Right atrium auricular region (tissue), 2 donors: Measurements from ENCODE around the gene TBC1D16. TPM values are rescaled to one million over a fixed set of nuclear protein-coding genes. Genes with fewer than 3 reads are reported as not detected.

Experiments used
- DNase-seq: peaks from one replicate; pipeline ENCODE4 v3.0.0-alpha.2; 2019; ENCODE audit warnings: low spot score
- H3K27ac ChIP-seq, 2 donors: fragments of 200-600 bp; sonication (generic); 1 replicate in 1 of 2; 2 replicates in 1 of 2; pipeline ENCODE4 v1.5.1; 2016 to 2019
- H3K27me3 ChIP-seq, 2 donors: fragments of 200-600 bp; sonication (generic); one replicate each; pipeline versions ENCODE4 v1.5.1 to v1.6.0; 2017 to 2019
- H3K36me3 ChIP-seq: fragments of 200-600 bp; sonication (generic); one replicate; pipeline ENCODE4 v1.5.1; 2016
- H3K4me1 ChIP-seq, 2 donors: fragments of 200-600 bp; sonication (generic); one replicate each; pipeline versions ENCODE4 v1.5.1 to v1.6.0; 2017 to 2019
- H3K4me3 ChIP-seq, 2 donors: fragments of 200-600 bp; sonication (generic); 1 replicate in 1 of 2; 2 replicates in 1 of 2; pipeline ENCODE4 v1.5.1; 2017 to 2019; ENCODE audit warnings: mild to moderate bottlenecking in 1 of 2, moderate library complexity in 1 of 2
- H3K9me3 ChIP-seq, 2 donors: fragments of 200-600 bp; sonication (generic); one replicate each; pipeline ENCODE4 v1.5.1; 2019
- total RNA-seq, 2 donors: library from RNA; depleted of rRNA; stranded (reverse); fragments of >200 nt; gene quantifications; one replicate each; pipeline ENCODE4 v1.1.0, GENCODE V29; 2016
- TF ChIP-seq, protein P1 (sequence below), 2 donors: fragments of 200-600 bp; sonication (generic); IDR thresholded peaks; one replicate each; pipeline ENCODE4 v1.5.1; 2019; ENCODE audit warnings: antibody characterized with exemption in 2 of 2

Gene TBC1D16
- total RNA-seq, 2 donors from 2014 or later = 9.8 to 19.4 TPM

DNA sequence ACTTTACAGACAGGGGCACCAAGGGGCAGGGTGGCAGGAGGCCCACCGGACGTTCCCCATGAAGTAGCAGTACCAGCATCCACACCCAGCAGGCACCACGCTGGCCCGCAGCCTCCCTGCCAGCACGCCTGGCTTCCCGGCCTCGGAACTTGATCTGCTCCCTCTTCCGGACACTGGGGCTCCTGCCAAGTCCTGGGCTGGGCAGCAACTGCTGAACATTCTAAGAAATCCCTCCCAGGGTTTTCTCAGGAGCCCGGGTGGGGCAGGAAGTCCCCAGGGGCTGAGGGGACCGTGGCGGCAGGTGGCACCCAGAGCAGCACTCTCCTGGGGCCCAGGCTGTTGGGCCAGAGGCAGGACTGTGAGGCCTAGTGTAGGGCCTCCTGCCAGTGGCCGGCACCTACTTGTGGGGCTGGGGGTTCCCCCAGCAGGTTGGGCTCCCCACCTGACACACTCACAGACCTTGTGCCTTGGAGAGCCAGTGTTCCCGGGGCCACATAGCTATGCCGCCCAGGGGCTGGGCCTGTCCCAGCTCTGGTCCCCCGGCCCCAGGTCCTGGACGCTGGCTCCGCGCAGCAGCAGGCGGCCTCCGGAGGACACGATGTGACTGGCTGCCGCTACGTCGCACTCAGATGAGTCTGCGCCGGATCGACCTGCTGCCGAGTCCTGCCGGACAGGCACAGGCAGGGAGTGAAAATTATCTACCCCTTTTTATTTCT lies 110.3 kb downstream of the TBC1D16 start:
- peak overlapping the region in 1 of 2 donors; percentile 11 for H3K27ac ChIP-seq
- TF ChIP-seq, protein P1, sequence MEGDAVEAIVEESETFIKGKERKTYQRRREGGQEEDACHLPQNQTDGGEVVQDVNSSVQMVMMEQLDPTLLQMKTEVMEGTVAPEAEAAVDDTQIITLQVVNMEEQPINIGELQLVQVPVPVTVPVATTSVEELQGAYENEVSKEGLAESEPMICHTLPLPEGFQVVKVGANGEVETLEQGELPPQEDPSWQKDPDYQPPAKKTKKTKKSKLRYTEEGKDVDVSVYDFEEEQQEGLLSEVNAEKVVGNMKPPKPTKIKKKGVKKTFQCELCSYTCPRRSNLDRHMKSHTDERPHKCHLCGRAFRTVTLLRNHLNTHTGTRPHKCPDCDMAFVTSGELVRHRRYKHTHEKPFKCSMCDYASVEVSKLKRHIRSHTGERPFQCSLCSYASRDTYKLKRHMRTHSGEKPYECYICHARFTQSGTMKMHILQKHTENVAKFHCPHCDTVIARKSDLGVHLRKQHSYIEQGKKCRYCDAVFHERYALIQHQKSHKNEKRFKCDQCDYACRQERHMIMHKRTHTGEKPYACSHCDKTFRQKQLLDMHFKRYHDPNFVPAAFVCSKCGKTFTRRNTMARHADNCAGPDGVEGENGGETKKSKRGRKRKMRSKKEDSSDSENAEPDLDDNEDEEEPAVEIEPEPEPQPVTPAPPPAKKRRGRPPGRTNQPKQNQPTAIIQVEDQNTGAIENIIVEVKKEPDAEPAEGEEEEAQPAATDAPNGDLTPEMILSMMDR (IDR thresholded peaks at IDR 0.05) = no peak
- H3K9me3 ChIP-seq = no peaks in the 10 kb centered on the region
- no peak overlapping the region for H3K4me3 ChIP-seq
- DNase-seq = no peak
- H3K27me3 ChIP-seq = peaks cover 0 to 4% of the 10 kb centered on the region in 2 donors
- H3K36me3 ChIP-seq = no peaks in the 10 kb centered on the region
- H3K4me1 ChIP-seq = peaks cover 0 to 15% of the 10 kb centered on the region in 2 donors

DNA sequence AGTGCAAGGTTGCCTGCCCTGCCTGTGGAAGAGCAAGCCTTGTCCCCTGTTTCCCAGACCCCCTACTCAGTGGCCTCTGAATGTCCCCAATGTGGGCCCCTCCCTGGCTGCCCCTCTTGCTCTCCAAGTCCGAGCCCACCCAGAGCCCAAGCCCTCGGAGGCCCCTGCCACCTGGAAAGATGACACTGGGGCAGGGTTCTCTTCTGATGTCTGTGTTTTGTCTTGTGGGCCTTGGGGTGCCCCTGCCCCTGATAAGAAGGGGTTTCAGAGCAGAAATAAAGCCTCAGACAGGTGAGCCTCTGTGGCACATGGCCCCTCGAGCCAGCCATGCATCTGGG lies 111.1 kb downstream of the TBC1D16 start:
- no peaks in the 10 kb centered on the region for H3K36me3 ChIP-seq
- no peaks in the 10 kb centered on the region for H3K27me3 ChIP-seq
- peaks cover 0 to 14% of the 10 kb centered on the region in 2 donors for H3K4me1 ChIP-seq
- no peak overlapping the region for H3K27ac ChIP-seq
- no peaks in the 10 kb centered on the region for H3K9me3 ChIP-seq
- H3K4me3 ChIP-seq = no peak overlapping the region
- TF ChIP-seq, protein P1 (IDR thresholded peaks at IDR 0.05) = no peak
- no peak for DNase-seq

DNA sequence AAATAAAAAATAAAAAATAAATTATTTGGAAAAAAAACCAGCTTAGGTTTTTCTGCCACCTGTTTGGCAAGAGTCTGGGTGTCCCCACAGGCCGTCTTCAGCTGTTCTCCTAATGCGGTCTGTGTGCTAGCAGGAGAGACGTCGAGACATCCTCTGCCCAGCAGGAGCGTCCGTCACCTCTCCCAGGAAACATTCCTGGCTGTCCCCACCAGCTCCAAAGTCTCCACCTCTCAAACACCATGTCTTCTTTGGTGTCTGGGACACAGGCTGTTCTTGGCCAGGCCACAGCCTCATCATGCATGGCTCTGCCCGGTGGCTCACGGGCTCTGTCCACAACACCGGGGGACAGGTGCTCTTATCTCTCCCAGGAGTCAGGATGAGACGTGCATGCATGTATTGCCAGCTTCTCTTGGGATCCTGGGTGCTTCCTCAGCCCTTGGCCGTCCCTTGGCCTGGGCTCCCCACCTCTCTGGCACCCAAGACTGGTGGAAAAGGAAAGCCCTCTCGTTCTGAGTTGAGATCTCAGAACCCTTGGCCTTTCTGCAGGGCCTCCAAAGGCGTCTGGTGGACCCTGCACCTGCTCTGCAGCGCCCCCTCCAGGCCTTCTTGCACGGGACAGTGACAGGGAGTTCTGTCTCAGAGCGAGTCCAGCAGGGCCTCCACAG lies 111.6 kb downstream of the TBC1D16 start:
- Histone ChIP-seq H3K9me3 (no peaks in the 10 kb centered on the region), H3K27me3 (no peaks in the 10 kb centered on the region), H3K4me3 (no peak overlapping the region), H3K36me3 (no peaks in the 10 kb centered on the region), H3K4me1 (peaks cover 0 to 19% of the 10 kb centered on the region in 2 donors), H3K27ac (no peak overlapping the region)
- TF ChIP-seq, protein P1 (IDR thresholded peaks at IDR 0.05) = peak in 1 of 2 donors; percentile 27
- DNase-seq = no peak

DNA sequence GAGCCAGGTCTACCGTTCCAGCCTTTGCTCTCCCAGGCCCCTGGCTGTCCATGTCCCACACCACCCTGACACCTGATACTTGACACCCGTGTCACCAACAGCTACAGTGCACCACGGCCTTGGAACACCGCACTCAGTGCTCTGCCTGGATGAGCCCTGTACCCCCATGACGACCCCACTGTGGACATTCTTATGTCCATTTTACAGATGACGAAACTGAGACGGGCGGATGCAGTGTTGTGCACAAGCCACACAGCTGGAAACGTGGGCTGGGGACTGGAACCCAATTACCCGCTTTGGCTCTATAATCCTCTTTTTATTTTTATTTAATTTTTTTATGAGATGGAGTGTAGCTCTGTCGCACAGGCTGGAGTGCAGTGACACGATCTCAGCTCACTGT lies 112.9 kb downstream of the TBC1D16 start:
- Histone ChIP-seq H3K27ac (no peak overlapping the region), H3K27me3 (no peaks in the 10 kb centered on the region), H3K36me3 (no peaks in the 10 kb centered on the region), H3K4me1 (peaks cover 0 to 28% of the 10 kb centered on the region in 2 donors), H3K9me3 (no peaks in the 10 kb centered on the region), H3K4me3 (no peak overlapping the region)
- TF ChIP-seq, protein P1 (IDR thresholded peaks at IDR 0.05) = no peak
- no peak for DNase-seq

DNA sequence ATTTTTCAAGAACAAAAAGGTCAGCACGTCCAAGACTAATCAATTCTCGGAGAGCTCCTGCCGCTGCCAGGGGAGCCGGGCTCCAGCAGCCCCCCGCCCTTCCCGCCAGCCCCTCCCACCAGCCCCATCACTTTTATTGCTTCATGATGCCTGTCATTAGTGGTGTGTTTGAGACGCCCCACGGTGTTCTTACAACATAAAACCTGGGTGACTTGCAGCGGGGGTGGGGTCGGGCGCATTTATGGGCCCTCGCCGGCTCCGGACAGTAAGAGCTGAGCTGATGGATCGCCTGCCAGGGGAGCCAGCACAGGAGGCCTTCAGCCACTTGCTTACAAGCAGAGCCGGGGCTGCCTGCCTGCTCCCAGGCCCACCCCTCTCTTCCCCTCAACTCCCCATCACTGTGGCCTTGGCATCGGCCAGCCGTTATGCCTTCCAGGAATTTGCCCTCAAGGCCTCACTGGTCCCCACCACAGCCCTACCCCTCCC lies 113.5 kb downstream of the TBC1D16 start:
- Histone ChIP-seq H3K4me3 (no peak overlapping the region), H3K27me3 (no peaks in the 10 kb centered on the region), H3K27ac (no peak overlapping the region), H3K9me3 (no peaks in the 10 kb centered on the region), H3K36me3 (no peaks in the 10 kb centered on the region), H3K4me1 (peaks cover 0 to 28% of the 10 kb centered on the region in 2 donors)
- TF ChIP-seq, protein P1 (IDR thresholded peaks at IDR 0.05) = no peak
- DNase-seq = no peak
